Cardiac septum (tissue), 1 donor: Measurements from ENCODE around the gene TSPAN18. TPM values are rescaled to one million over a fixed set of nuclear protein-coding genes. Genes with fewer than 3 reads are reported as not detected.
A peak's percentile ranks its signal among the peaks of the same experiment; 100 is the strongest.

Experiments used
- DNase-seq: peaks from one replicate; pipeline ENCODE4 v3.0.0-alpha.2; 2020; ENCODE audit warnings: low spot score
- intact Hi-C: fragments of 100-400 bp; cut with DNase I; formaldehyde crosslinking; loops from one replicate; pipeline ENCODE4 v1.14.0; 2022
- total RNA-seq: library from RNA; stranded (reverse); fragmentation: NEBNext Ultra II Directional; extraction: Animal tissue kit (Norgen Biotek cat#: 25700); gene quantifications from one replicate; pipeline ENCODE4 v1.2.1, GENCODE V29; 2021
- donor health status: DM: no; HTN: no; CAD: no.

TSPAN18 gene
- total RNA-seq, 1 donor from 2014 or later = 153 TPM

DNA sequence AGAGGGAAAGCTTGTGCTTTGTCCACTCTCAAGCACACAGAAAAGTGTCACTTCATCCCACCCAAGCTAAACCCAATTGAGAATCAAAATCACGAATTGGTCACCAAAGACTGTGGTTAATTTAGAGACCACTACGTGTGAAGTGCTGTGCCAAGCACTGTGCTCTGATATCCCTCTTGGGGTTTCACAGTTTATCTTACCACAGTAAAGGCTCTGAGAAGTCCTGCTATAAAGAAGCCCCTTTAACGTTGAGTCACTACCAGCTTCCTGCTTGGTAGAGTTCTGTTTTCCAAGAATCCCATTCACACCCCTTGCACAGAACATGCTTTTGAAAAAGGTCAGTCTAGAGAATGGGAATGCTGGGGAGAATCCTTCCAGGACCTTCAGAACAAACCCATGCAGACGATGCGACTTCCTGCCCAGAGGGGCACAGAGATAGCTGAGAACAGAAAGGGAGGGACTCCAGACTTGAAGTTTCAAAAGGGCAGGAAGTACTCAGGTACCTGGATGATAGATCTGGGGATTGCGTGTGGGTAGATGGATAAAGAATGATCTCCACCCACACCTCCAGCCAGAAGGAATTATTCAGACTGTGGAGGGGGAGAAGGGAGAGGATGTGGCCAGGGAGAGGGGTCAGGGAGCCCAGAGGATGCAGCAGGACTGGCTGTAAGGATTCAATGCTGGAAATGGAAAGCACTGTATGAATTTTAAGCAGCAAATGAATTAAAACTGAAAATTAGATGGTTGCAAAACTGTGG, 18.1 kb upstream of the TSPAN18 start:
- intact Hi-C loops = no loop called here
- no peak for DNase-seq

- intact Hi-C loops = no loop called here
- no peak for DNase-seq
These were observed 17.5 kb upstream of the TSPAN18 start for GRCh38 chr11:44709281-44709562.

GRCh38 chr11:44709966-44710365, 16.8 kb upstream of the TSPAN18 start:
- intact Hi-C loops = no loop called here
- DNase-seq = no peak

- intact Hi-C loops = no loop called here
These were observed 15.5 kb upstream of the TSPAN18 start for GRCh38 chr11:44711113-44711786.

DNA sequence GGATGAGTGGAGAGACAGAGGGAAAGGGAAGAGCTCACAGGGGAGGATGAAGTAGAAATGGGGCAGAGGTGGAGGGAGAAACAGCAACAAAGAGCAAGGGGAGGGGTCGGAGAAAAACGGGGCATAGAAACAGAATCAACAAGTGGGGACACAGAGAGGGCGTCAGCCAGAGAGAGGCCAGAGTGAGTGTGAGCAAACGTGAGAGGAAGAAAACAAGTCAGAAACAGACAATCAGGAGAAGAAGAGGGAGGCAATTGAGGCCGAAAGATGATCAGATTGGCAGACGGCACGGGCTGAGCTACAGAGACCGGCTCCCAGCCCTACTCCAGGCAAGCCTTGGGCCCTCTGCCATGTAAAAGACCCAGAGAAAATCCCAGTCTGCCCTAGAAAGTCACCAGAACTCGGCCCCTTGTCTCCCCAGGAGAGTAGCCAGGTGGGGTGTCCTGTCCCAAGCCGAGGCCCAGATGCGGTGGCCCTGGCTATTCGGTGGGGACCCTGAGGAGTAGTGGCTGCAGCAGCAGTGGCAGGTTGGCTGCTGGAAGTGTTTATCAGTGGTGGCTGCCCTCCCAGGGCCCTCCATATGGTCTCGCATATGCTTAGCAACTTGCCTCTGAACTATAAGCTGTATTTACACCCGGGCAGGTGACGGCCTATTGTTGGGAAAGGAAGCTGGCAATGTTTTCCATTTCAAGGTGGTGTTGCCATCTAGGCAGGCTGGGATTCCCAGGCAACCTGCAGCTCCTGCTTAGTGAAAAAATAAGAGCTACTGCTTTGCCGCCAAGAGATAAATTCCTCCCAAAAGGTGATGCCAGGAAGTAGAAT, 14.8 kb upstream of the TSPAN18 start:
- no peak for DNase-seq

More at GRCh38 chr11:44711113-44711786, 15.5 kb upstream of the TSPAN18 start:
- no peak for DNase-seq

DNA sequence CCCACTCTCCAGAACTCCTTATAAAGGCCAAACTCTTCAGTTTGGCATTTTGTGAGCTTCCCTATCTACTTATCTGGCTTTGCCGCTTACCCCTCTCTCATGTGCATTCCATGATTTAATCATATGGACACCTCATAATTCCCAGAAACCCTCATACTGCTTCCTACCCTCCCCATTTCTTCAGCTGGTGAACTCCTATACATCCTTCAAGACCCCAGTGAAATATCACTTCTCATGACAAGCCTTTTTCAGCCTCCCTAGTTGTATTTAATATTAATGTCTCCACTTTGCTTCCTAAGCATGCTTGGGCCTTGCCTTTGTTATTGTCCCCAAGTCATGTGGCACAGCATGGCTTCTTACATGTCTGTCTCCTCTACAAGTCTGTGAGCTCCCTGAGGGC, 13.7 kb upstream of the TSPAN18 start:
- intact Hi-C loops = no loop called here
- no peak for DNase-seq

More for the DNA sequence above, 14.8 kb upstream of the TSPAN18 start:
- intact Hi-C loops = no loop called here

GRCh38 chr11:44716256-44716655, 10.5 kb upstream of the TSPAN18 start:
- intact Hi-C loops = no loop called here
- DNase-seq = no peak

DNA sequence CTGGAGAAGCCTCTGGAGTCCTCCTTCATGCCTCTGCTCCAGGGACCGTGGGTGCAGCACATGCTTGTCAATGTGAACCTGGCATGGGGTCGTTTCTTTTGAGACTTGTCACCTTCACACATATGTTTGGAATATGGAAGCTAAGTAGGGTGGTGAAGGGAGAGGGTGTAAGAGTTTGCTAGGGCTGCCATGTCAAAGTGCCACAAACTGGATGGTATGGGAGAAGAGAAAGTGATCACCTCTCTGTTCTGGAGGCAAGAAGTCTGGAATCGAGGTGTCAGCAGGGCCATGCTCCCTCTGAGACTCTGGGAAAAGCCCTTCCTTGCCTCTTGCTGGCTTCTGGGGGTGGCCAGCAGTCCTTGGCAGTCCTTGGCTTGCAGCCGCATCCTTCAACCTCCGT, 8.7 kb upstream of the TSPAN18 start:
- intact Hi-C loops = no loop called here
- no peak for DNase-seq

- intact Hi-C loops = no loop called here
- no peak for DNase-seq
These were observed 8.0 kb upstream of the TSPAN18 start for GRCh38 chr11:44718612-44719390.

DNA sequence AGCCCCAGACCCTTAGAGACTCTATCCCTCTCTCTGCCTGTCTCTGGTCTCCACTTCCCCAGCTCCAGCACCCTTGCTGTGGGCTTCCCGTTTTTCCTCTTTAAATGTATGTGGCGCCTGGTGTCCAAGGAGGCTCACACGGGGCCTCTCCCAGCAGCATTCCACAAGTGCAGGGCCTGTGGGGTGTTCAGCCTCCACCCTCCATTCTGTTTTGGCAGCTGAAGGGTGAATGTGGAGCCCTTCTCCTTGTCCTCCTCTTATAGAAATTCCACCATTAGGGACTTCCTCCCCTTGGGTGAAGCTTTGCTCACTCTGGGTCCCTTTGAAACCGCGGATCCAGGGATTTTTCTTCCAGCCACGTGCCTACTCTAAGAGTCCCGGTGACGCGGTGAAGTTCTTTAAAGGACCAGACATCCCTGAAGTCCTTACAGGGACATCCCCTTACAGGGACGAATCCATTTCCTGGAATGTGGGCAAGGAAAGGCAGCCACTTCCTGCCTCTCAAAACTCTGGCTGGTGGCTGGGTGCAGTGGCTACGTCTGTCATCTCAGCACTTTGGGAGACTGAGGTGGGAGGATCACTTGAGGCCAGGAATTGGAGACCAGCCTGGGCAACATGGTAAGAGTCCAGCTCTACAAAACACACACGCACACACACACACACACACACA, 1.6 kb upstream of the TSPAN18 start:
- no peak for DNase-seq
- intact Hi-C loops = loop anchor here (10.0 kb wide), 1 partner anchor 160 kb away; the partner anchor contains the start of gene CD82

- intact Hi-C loops = loop anchor here (2.0 to 10.0 kb wide), 4 partner anchors 41 to 167 kb away; partner anchors contain the start of gene CD82
- no peak for DNase-seq
These were observed 942 bp upstream of the TSPAN18 start for GRCh38 chr11:44725757-44726282.

DNA sequence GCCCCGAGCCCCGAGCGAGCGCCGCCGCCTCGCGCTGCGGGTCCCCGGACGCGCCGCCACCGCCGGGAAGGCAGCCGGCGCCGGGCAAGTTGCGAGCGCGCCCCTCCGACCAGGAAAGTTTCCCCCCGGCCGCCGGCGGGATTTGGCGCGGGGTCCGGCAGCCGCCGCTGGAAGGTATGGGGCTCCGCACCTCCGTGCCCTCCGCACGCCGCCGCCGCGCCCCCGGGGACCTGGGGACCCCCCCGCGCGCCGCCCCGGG, 281 bp downstream of the TSPAN18 start:
- DNase-seq = no peak
- intact Hi-C loops = loop anchor here (1.0 to 10.0 kb wide), 5 partner anchors 40 to 184 kb away; partner anchors contain the start of gene CD82

DNA sequence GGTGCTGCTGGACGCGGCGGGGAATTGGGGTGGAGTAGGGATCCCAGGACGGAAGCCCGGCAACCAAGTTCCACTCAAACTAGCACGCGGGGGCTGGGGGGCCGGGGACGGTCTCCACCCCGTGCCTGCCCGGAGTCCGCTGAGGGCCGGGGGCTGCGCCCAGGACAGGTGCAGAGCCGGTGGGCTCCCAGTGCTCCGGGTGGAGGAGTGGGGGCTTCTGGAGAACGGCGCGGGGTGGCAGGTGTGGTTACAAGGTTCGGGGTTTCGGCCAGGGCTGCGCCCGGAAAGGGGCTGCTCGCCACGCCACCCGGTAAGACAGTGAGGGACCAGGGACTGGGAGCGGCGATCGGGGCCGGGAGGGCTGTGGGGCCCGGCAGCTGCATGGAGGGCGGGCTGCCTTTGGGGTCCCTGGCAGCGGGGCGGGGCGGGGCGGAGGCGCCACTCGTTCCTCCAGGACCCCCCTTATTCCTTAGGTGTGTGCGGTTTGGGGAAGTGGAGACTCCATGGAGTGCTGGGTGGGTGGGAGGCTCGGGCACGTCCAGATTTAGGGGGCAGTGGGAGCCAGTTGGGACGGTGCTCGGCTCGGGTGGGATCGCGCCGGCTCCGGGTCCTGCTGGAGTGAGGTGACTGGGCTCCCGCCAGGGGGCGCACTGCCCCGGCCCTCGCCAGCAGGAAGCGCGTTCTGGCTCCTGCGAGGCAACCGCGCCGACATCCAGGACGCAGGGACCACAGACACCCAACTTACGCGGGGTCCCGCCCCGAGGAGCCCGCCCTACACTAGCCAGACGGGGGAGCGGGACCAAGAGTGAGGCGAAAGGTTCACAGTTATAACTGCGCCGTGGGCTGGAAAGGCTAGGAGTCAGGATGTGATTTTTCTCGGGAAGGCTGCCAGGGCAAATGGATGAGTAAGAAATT, 868 bp downstream of the TSPAN18 start:
- peak; percentile 93 for DNase-seq
- intact Hi-C loops = loop anchor here (1.0 to 10.0 kb wide), 6 partner anchors 39 to 184 kb away; partner anchors contain the start of gene CD82

DNA sequence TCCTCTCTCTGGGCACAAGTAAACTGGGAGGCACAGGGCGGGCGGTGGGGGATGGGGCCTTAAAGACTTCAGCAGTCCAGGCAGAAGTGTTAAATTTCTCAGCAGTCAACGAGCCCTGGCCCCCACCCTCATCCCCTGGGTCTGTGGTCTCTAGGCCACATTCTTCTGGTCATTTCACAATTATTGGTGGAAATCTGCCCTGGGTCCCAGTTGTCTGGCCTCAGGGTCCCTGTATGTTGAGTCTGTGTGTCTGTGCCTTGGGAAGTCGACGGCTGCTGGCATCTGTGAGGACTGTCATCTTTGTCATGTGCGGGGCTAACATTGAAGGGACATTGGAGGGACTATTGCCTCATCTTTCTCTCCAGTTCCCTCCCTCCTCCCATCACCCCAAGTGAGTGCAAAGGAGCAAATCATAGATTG, 1.7 kb downstream of the TSPAN18 start:
- no peak for DNase-seq
- intact Hi-C loops = loop anchor here (2.0 to 10.0 kb wide), 2 partner anchors 46 to 164 kb away; partner anchors contain the start of gene CD82

DNA sequence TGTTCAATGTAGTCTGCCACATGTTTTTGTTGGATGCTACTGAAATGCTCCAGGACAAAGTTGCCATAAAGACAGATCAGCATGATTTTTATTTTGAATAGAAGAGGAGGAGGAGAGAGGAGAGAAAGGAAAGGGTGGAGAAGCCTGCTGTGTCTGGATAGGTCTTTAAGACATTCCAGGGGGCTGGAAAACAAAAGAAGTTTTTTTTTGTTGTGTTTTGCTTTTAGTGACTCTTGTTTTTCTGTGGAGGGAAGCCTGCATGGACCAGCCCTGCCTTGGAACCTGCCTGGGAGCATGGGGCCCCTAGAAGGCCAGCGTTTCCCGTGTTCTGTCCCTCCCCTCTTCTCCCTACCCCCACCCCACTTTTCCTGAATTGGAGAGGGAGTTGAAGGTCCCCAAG, 2.3 kb downstream of the TSPAN18 start:
- no peak for DNase-seq
- intact Hi-C loops = loop anchor here (2.0 to 10.0 kb wide), 2 partner anchors 46 to 164 kb away; partner anchors contain the start of gene CD82

- intact Hi-C loops = loop anchor here (2.0 to 10.0 kb wide), 2 partner anchors 45 to 165 kb away; partner anchors contain the start of gene CD82
- no peak for DNase-seq
These were observed 3.0 kb downstream of the TSPAN18 start for GRCh38 chr11:44729713-44730112.

DNA sequence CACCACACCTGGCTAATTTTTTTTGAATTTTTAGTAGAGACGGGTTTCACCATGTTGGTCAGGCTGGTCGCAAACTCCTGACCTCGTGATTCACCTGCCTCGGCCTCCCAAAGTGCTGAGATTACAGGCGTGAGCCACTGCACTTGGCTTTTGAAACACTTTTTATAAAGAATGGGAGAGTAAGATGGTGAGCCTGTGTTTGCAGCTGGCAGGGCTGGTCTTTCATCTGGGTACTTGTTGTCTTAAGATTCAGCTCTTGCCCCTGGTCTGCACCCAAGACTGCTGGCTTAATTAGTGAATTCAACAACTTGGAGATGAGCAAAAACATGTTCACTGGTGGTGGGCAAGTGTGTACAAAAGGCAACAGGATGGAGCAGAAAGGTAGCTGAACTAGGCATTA, 4.0 kb downstream of the TSPAN18 start:
- DNase-seq = no peak
- intact Hi-C loops = no loop called here
